Measurements from ENCODE around the gene ZFAND3. TPM values are rescaled to one million over a fixed set of nuclear protein-coding genes. Genes with fewer than 3 reads are reported as not detected.

The ZFAND3 gene
- total and polyA plus RNA-seq, 2 donors (not counting 1 experiment from before 2014, with no cell fraction given), result 13.5 to 58.3 TPM

DNA sequence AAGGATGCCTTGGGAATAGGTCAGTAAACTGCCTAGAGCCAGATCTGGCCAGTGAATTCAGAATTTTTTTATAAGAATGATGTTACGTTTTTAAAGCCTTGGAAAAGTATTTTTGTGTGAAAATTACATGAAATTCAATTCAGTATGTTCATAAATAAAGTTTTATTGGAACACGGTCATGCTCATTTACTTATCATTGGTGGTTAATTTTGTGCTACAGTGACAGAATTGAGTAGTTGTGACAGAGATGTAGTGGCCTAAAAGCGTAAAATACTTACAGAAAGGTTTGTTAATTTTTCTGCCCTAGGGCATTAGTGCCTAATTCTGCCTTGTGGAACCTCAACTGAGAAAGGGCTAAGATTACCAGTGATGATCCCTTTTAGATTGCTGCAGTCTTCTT lies 28.2 kb downstream of the ZFAND3 start:
- no peaks in the 10 kb centered on the region for H3K9me3 ChIP-seq (ENCODE audit: control extremely low read depth in 1 of 3, control insufficient read depth in 2 of 3, insufficient read depth in 1 of 3, low read length in 2 of 3)
- ChIA-PET POLR2A (no interaction called here), CTCF (no interaction called here)
- no peak overlapping the region for H3K27ac ChIP-seq (ENCODE audit: low read length in 2 of 2)
- intact Hi-C loops (cut with micrococcal nuclease), result no loop called here
- H3K4me1 Mint-ChIP-seq, result peaks cover 57% of the 10 kb centered on the region
- no peak for DNase-seq
- H3K36me3 ChIP-seq (replicated peaks in 1 of 2; ENCODE audit: control extremely low read depth in 1 of 2, control insufficient read depth in 1 of 2, extremely low read depth in 1 of 2, insufficient read depth in 2 of 2, low read length in 1 of 2), result peaks cover 0 to 2% of the 10 kb centered on the region in 2 experiments
- no peaks in the 10 kb centered on the region for H3K27me3 ChIP-seq (replicated peaks in 1 of 4; ENCODE audit: control extremely low read depth in 1 of 4, control insufficient read depth in 3 of 4, insufficient read depth in 4 of 4, low read length in 3 of 4)
- ATAC-seq (ENCODE audit: low read depth), result no peak
- H3K4me2 ChIP-seq (replicated peaks; ENCODE audit: low read depth, low read length, poor library complexity, severe bottlenecking), result no peak overlapping the region
- WGBS (ENCODE audit: insufficient coverage), result 100% methylated on average over 1 of the region's 3 CpGs
- no peak overlapping the region for H2AFZ ChIP-seq (ENCODE audit: insufficient read depth, low read depth, low read length, poor library complexity, severe bottlenecking)
- H3K79me2 ChIP-seq (ENCODE audit: control insufficient read depth, insufficient read depth, low read length), result peaks cover 95% of the 10 kb centered on the region
- H3K9me3 Mint-ChIP-seq (ENCODE audit: insufficient read depth), result no peaks in the 10 kb centered on the region
- no peak overlapping the region for H3K4me3 Mint-ChIP-seq
- no peaks in the 10 kb centered on the region for H3K27me3 Mint-ChIP-seq
- H4K20me1 ChIP-seq (ENCODE audit: control insufficient read depth, insufficient read depth, low read length, poor library complexity, severe bottlenecking), result peaks cover 82% of the 10 kb centered on the region
- H3K9ac ChIP-seq (ENCODE audit: low read length), result no peak overlapping the region
- H3K4me3 ChIP-seq (ENCODE audit: control extremely low read depth in 1 of 5, extremely low read depth in 1 of 5, insufficient read depth in 1 of 5, low read depth in 2 of 5, low read length in 4 of 5), result no peak overlapping the region
- TF ChIP-seq, protein P1, sequence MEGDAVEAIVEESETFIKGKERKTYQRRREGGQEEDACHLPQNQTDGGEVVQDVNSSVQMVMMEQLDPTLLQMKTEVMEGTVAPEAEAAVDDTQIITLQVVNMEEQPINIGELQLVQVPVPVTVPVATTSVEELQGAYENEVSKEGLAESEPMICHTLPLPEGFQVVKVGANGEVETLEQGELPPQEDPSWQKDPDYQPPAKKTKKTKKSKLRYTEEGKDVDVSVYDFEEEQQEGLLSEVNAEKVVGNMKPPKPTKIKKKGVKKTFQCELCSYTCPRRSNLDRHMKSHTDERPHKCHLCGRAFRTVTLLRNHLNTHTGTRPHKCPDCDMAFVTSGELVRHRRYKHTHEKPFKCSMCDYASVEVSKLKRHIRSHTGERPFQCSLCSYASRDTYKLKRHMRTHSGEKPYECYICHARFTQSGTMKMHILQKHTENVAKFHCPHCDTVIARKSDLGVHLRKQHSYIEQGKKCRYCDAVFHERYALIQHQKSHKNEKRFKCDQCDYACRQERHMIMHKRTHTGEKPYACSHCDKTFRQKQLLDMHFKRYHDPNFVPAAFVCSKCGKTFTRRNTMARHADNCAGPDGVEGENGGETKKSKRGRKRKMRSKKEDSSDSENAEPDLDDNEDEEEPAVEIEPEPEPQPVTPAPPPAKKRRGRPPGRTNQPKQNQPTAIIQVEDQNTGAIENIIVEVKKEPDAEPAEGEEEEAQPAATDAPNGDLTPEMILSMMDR (IDR thresholded peaks at IDR 0.05), result no peak
- TF ChIP-seq EZH2 (IDR thresholded peaks at IDR 0.05; ENCODE audit: borderline replicate concordance, insufficient read depth, low read depth, low read length, poor library complexity, severe bottlenecking), result no peak
- no peak overlapping the region for H3K27ac Mint-ChIP-seq
- peaks cover 13 to 15% of the 10 kb centered on the region in 2 donors for H3K4me1 ChIP-seq (ENCODE audit: control insufficient read depth in 2 of 2, insufficient read depth in 2 of 2, low read length in 2 of 2)

GRCh38 chr6:37848371-37848770 lies 28.8 kb downstream of the ZFAND3 start:
- no peak overlapping the region for H3K27ac Mint-ChIP-seq
- no peaks in the 10 kb centered on the region for H3K27me3 ChIP-seq (replicated peaks in 1 of 4; ENCODE audit: control extremely low read depth in 1 of 4, control insufficient read depth in 3 of 4, insufficient read depth in 4 of 4, low read length in 3 of 4)
- H3K27me3 Mint-ChIP-seq, result no peaks in the 10 kb centered on the region
- peaks cover 13 to 15% of the 10 kb centered on the region in 2 donors for H3K4me1 ChIP-seq (ENCODE audit: control insufficient read depth in 2 of 2, insufficient read depth in 2 of 2, low read length in 2 of 2)
- DNase-seq (no peak), ATAC-seq (ENCODE audit: low read depth) (no peak)
- H3K79me2 ChIP-seq (ENCODE audit: control insufficient read depth, insufficient read depth, low read length), result peaks cover 95% of the 10 kb centered on the region
- H3K9me3 Mint-ChIP-seq (ENCODE audit: insufficient read depth), result no peaks in the 10 kb centered on the region
- intact Hi-C loops (cut with micrococcal nuclease), result no loop called here
- no peak overlapping the region for H2AFZ ChIP-seq (ENCODE audit: insufficient read depth, low read depth, low read length, poor library complexity, severe bottlenecking)
- H3K4me3 Mint-ChIP-seq, result no peak overlapping the region
- H3K9me3 ChIP-seq (ENCODE audit: control extremely low read depth in 1 of 3, control insufficient read depth in 2 of 3, insufficient read depth in 1 of 3, low read length in 2 of 3), result no peaks in the 10 kb centered on the region
- H3K4me3 ChIP-seq (ENCODE audit: control extremely low read depth in 1 of 5, extremely low read depth in 1 of 5, insufficient read depth in 1 of 5, low read depth in 2 of 5, low read length in 4 of 5), result no peak overlapping the region
- no peak overlapping the region for H3K4me2 ChIP-seq (replicated peaks; ENCODE audit: low read depth, low read length, poor library complexity, severe bottlenecking)
- no CpG with 5 or more reads among the region's 4 CpGs for WGBS (ENCODE audit: insufficient coverage)
- H4K20me1 ChIP-seq (ENCODE audit: control insufficient read depth, insufficient read depth, low read length, poor library complexity, severe bottlenecking), result peaks cover 77% of the 10 kb centered on the region
- CTCF ChIA-PET, result interaction anchor here (1.5 kb wide), 1 partner anchor 11 kb away, joined by 5 read pairs; no protein-coding TSS in a partner anchor
- POLR2A ChIA-PET, result no interaction called here
- H3K9ac ChIP-seq (ENCODE audit: low read length), result no peak overlapping the region
- peaks cover 59% of the 10 kb centered on the region for H3K4me1 Mint-ChIP-seq
- TF ChIP-seq, protein P1 (IDR thresholded peaks at IDR 0.05), result no peak
- TF ChIP-seq EZH2 (IDR thresholded peaks at IDR 0.05; ENCODE audit: borderline replicate concordance, insufficient read depth, low read depth, low read length, poor library complexity, severe bottlenecking), result no peak
- H3K36me3 ChIP-seq (replicated peaks in 1 of 2; ENCODE audit: control extremely low read depth in 1 of 2, control insufficient read depth in 1 of 2, extremely low read depth in 1 of 2, insufficient read depth in 2 of 2, low read length in 1 of 2), result peaks cover 0 to 3% of the 10 kb centered on the region in 2 experiments
- no peak overlapping the region for H3K27ac ChIP-seq (ENCODE audit: low read length in 2 of 2)
